Endothelial cell of umbilical vein (primary cell): ENCODE measurements around the gene SH3GL3. TPM values are rescaled to one million over a fixed set of nuclear protein-coding genes. Genes with fewer than 3 reads are reported as not detected.

ENCODE experiments used
- BruUV-seq: library from RNA; stranded (reverse); fragments of 400-500 nt; replicated peaks from 2 replicates; lab custom pipeline; 2021; lab: Mats Ljungman, UMichigan
- CTCF ChIA-PET: fragments of 300-600, 350-600 bp; sonication (Branson Sonifier 250); formaldehyde crosslinking; loops from one replicate; lab custom pipeline; 2021; ENCODE audit warnings: antibody characterized with exemption, inconsistent platforms; lab: Charles Lee
- POLR2A ChIA-PET: fragments of 300-600, 350-600 bp; sonication (Branson Sonifier 250); formaldehyde crosslinking; loops from one replicate; lab custom pipeline; 2021; ENCODE audit warnings: antibody characterized with exemption, inconsistent platforms; lab: Charles Lee
- DNase-seq: peaks from one replicate; pipeline ENCODE4 v3.0.0-alpha.2; 2011; ENCODE audit warnings: low read depth, low spot score
- FAIRE-seq: peaks from 2 replicates; lab custom pipeline; 2011; peaks lifted over from hg19 to GRCh38; lab: Jason Lieb, UNC
- H2AFZ ChIP-seq: 2 replicates; pipeline ENCODE4 v1.6.0; 2012; ENCODE audit warnings: low read depth, low read length, control low read depth, inconsistent platforms
- H3K27ac ChIP-seq: 2 replicates; pipeline ENCODE4 v1.5.1; 2011; ENCODE audit warnings: low read depth, mild to moderate bottlenecking, control low read depth, low read length, moderate library complexity; ENCODE audit not compliant: insufficient read depth
- H3K27me3 ChIP-seq, 2 experiments: 2 replicates each; pipeline versions ENCODE4 v1.6.0 to v1.6.1; 2011; ENCODE audit warnings: low read length in 2 of 2, mixed read lengths in 1 of 2; ENCODE audit not compliant: control insufficient read depth in 2 of 2, insufficient read depth in 2 of 2
- H3K36me3 ChIP-seq, 2 experiments: 2 replicates in 1 of 2; 3 replicates in 1 of 2; pipeline ENCODE4 v1.5.1; 2011; ENCODE audit warnings: low read length in 2 of 2, mild to moderate bottlenecking in 1 of 2, moderate library complexity in 1 of 2; ENCODE audit not compliant: control insufficient read depth in 2 of 2, insufficient read depth in 2 of 2; ENCODE audit errors: extremely low read depth in 1 of 2
- H3K4me1 ChIP-seq: 3 replicates; pipeline ENCODE4 v1.5.1; 2011; ENCODE audit warnings: mild to moderate bottlenecking, low read length; ENCODE audit not compliant: control insufficient read depth, insufficient read depth; ENCODE audit errors: extremely low read depth
- H3K4me2 ChIP-seq: 2 replicates; pipeline ENCODE4 v1.6.1; 2011; ENCODE audit warnings: low read length, control low read depth, mixed read lengths; ENCODE audit not compliant: insufficient read depth
- H3K4me3 ChIP-seq, 3 experiments: fragments of 200-600 bp in 1 of 3; sonication (generic), shearing (Covaris generic) in 1 of 3; replicated peaks in 1 of 3; 2 replicates each; pipeline ENCODE4 v1.5.1; 2011 to 2016; ENCODE audit warnings: control low read depth in 3 of 3, low read length in 3 of 3, mild to moderate bottlenecking in 2 of 3, inconsistent platforms in 1 of 3, low read depth in 1 of 3, moderate library complexity in 1 of 3; ENCODE audit not compliant: insufficient read depth in 1 of 3
- H3K79me2 ChIP-seq: 2 replicates; pipeline ENCODE4 v1.6.0; 2012; ENCODE audit warnings: low read length, inconsistent platforms; ENCODE audit not compliant: control insufficient read depth, insufficient read depth
- H3K9ac ChIP-seq: replicated peaks from 2 replicates; pipeline ENCODE3; 2011; ENCODE audit warnings: low read length, control low read depth; ENCODE audit not compliant: insufficient read depth; ENCODE audit errors: extremely low read depth
- H3K9me1 ChIP-seq: replicated peaks from 3 replicates; pipeline ENCODE4 v1.6.0; 2011; ENCODE audit warnings: mild to moderate bottlenecking, low read length; ENCODE audit not compliant: control insufficient read depth, insufficient read depth; ENCODE audit errors: extremely low read depth
- H3K9me3 ChIP-seq: replicated peaks from 2 replicates; pipeline ENCODE4 v1.5.1; 2012; ENCODE audit warnings: low read length, inconsistent platforms; ENCODE audit not compliant: control insufficient read depth, insufficient read depth
- H4K20me1 ChIP-seq: replicated peaks from 2 replicates; pipeline ENCODE3; 2011; ENCODE audit warnings: mild to moderate bottlenecking, low read length; ENCODE audit not compliant: control insufficient read depth, insufficient read depth; ENCODE audit errors: extremely low read depth
- CTCF ChIP-seq, 2 donors: IDR thresholded peaks; 1 replicate in 1 of 2; 2 replicates in 1 of 2; pipeline ENCODE4 v1.5.1; 2011; ENCODE audit warnings: low read length in 2 of 2, mild to moderate bottlenecking in 2 of 2, moderate library complexity in 2 of 2, control low read depth in 1 of 2, inconsistent platforms in 1 of 2, low read depth in 1 of 2; ENCODE audit not compliant: insufficient read depth in 1 of 2; ENCODE audit errors: extremely low read depth in 1 of 2
- EZH2 ChIP-seq: IDR thresholded peaks from 2 replicates; pipeline ENCODE4 v1.6.1; 2012; ENCODE audit warnings: borderline replicate concordance, low read depth, mild to moderate bottlenecking, moderate library complexity, low read length, inconsistent platforms; ENCODE audit not compliant: severe bottlenecking
- FOS ChIP-seq: IDR thresholded peaks from 2 replicates; pipeline ENCODE4 v1.6.1; 2011; ENCODE audit warnings: mild to moderate bottlenecking, low read length, moderate library complexity, borderline replicate concordance; ENCODE audit not compliant: insufficient read depth
- GATA2 ChIP-seq: IDR thresholded peaks from 2 replicates; pipeline ENCODE4 v1.7.0; 2011; ENCODE audit warnings: low read depth, mild to moderate bottlenecking, moderate library complexity, mixed read lengths, low read length; ENCODE audit not compliant: insufficient read length, insufficient read depth
- JUN ChIP-seq: IDR thresholded peaks from 2 replicates; pipeline ENCODE4 v1.6.1; 2011; ENCODE audit warnings: borderline replicate concordance, low read depth; ENCODE audit not compliant: insufficient read length, insufficient read depth
- MAX ChIP-seq: IDR thresholded peaks from 2 replicates; pipeline ENCODE4 v1.6.1; 2011; ENCODE audit not compliant: insufficient read depth, insufficient read length
- MYC ChIP-seq: IDR thresholded peaks from one replicate; pipeline ENCODE4 v1.6.1; 2011; ENCODE audit warnings: mild to moderate bottlenecking, low read depth, low read length
- POLR2A ChIP-seq: IDR thresholded peaks from 2 replicates; pipeline ENCODE4 v1.6.1; 2012; ENCODE audit warnings: low read depth, mild to moderate bottlenecking, control low read depth, low read length
- POLR2AphosphoS5 ChIP-seq: IDR thresholded peaks from 2 replicates; pipeline ENCODE4 v1.6.1; 2012; ENCODE audit warnings: low read depth, mild to moderate bottlenecking, control low read depth, low read length, moderate library complexity; ENCODE audit not compliant: insufficient read depth
- dilution Hi-C: fragments of 300-500 bp; cut with MboI; formaldehyde crosslinking; loops from one replicate; pipeline ENCODE4 v1.15.0; 2019; ENCODE audit warnings: low sequenced_read_pairs; ENCODE audit not compliant: extremely low pct_ligation_motif_present
- intact Hi-C: fragments of 100-400 bp; cut with micrococcal nuclease; formaldehyde crosslinking; loops from one replicate; pipeline ENCODE4 v1.10.0; 2022
- polyA plus RNA-seq, 4 experiments: library from polyadenylated mRNA; depleted of rRNA in 3 of 4; stranded (reverse) in 3 of 4; unstranded in 1 of 4; fragments of >200 nt; gene quantifications; 2 replicates each; pipeline versions ENCODE4 v1.2.1 to v1.2.3, GENCODE V29; 2011 to 2012; ENCODE audit warnings: missing spikeins in 1 of 4
- total RNA-seq: library from RNA; stranded (reverse); gene quantifications from 2 replicates; pipeline ENCODE4 v1.2.3, GENCODE V29; 2021

SH3GL3 gene
- total and polyA plus RNA-seq, 2 donors (not counting 3 experiments of a cell fraction or from before 2014, with no cell fraction given), result not detected

- Histone ChIP-seq H3K9me1 (no peaks in the 10 kb centered on the region), H3K4me1 (no peaks in the 10 kb centered on the region), H3K4me3 (no peak overlapping the region), H3K79me2 (no peaks in the 10 kb centered on the region), H3K9ac (no peak overlapping the region), H4K20me1 (no peaks in the 10 kb centered on the region), H3K4me2 (no peak overlapping the region), H3K9me3 (no peaks in the 10 kb centered on the region), H3K27ac (no peak overlapping the region), H2AFZ (no peak overlapping the region), H3K27me3 (no peaks in the 10 kb centered on the region), H3K36me3 (no peaks in the 10 kb centered on the region)
- intact Hi-C loops, result no loop called here
- TF ChIP-seq JUN, result no peak
- TF ChIP-seq FOS, result no peak
- TF ChIP-seq POLR2A, result no peak
- no peak for TF ChIP-seq CTCF (IDR thresholded peaks at IDR 0.05; ENCODE audit: extremely low read depth in 1 of 2, insufficient read depth in 1 of 2, low read depth in 1 of 2, low read length in 2 of 2)
- no peak for TF ChIP-seq MAX
- no peak for TF ChIP-seq MYC
- no peak for TF ChIP-seq POLR2AphosphoS5
- TF ChIP-seq GATA2, result no peak
- no peak for TF ChIP-seq EZH2
- dilution Hi-C loops, result no loop called here
- CTCF ChIA-PET, result no interaction called here
- POLR2A ChIA-PET, result no interaction called here
- FAIRE-seq (no peak), DNase-seq (no peak)
- BruUV-seq, result no TSS peak
Measured at GRCh38 chr15:83604549-83604948, 157.4 kb downstream of the SH3GL3 start.
